AG09309 (cell line): ENCODE measurements around the gene SCAPER.

Experiments used
- DNase-seq: peaks from one replicate; pipeline ENCODE4 v3.0.0-alpha.2; 2010; ENCODE audit warnings: low read depth
- H3K4me3 ChIP-seq: 2 replicates; pipeline ENCODE4 v1.5.1; 2011; ENCODE audit warnings: mild to moderate bottlenecking, low read depth, low read length, moderate library complexity; ENCODE audit not compliant: control insufficient read depth
- CTCF ChIP-seq: IDR thresholded peaks from 2 replicates; pipeline ENCODE4 v1.5.1; 2011; ENCODE audit warnings: mild to moderate bottlenecking, low read depth, low read length, inconsistent platforms; ENCODE audit not compliant: insufficient read depth, control insufficient read depth; ENCODE audit errors: missing control alignments

The SCAPER gene

DNA sequence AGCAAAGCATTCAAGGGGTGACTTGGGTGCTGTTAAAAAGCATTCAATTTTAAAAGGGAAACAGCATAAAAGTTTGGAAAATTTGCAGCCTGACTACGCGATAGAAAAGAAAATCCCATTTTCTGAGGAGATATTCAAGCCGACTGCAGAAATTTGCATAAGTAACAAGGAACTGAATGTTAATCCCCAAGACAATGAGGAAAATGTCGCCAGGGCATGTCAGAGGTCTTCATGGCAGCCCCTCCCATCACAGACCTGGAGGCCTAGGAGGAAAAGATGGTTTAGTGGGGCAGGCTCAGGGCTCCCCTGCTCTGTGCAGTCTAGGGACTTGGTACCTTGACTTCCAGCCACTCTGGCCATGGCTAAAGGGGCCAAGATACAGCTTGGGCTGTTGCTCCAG lies 475.5 kb downstream of the SCAPER start:
- H3K4me3 ChIP-seq: no peak overlapping the region
- TF ChIP-seq CTCF: no peak
- no peak for DNase-seq

DNA sequence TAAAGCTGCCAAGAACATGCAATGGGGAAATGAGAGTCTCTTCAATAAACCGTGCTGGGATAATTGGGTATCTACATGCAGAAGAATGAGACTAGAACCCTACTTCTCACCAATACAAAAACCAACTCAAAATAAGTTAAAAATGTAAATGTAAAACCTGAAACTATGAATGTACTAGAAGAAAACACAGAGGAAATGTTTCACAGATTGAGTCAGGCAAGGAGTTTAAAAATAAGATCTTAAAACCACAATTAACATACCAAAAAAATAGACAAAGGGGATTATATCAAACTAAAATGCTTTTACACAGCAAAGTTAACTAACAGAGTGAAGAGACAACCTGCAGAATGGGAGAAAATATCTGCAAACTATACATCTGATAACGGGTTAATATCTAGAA lies 478.2 kb downstream of the SCAPER start:
- no peak for TF ChIP-seq CTCF
- no peak overlapping the region for H3K4me3 ChIP-seq
- no peak for DNase-seq

GRCh38 chr15:76418352-76419140 lies 486.6 kb downstream of the SCAPER start:
- DNase-seq: no peak
- no peak for TF ChIP-seq CTCF
- H3K4me3 ChIP-seq: no peak overlapping the region

DNA sequence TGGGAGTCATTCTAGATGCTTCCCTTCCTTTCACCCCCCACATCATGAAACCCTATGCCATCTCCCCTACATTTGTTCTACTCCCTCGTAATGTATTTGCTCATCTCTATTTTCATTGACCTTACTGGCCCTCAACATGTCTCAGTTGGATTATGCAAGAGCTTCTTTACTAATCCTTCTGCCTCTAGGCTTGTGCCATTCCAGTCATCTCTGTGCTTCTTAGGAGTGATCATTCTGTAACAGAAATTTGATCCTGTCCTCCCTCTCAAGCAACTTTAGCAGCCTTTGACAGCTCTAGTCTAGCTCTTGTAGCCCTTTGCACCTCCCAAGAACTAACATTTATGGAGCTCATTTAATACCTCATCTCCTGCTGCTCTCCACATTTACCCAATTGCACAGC lies 503.9 kb downstream of the SCAPER start:
- DNase-seq: peak; percentile 14
- no peak overlapping the region for H3K4me3 ChIP-seq
- no peak for TF ChIP-seq CTCF

GRCh38 chr15:76398317-76399104 lies 506.6 kb downstream of the SCAPER start:
- no peak for DNase-seq
- no peak for TF ChIP-seq CTCF
- H3K4me3 ChIP-seq: no peak overlapping the region

DNA sequence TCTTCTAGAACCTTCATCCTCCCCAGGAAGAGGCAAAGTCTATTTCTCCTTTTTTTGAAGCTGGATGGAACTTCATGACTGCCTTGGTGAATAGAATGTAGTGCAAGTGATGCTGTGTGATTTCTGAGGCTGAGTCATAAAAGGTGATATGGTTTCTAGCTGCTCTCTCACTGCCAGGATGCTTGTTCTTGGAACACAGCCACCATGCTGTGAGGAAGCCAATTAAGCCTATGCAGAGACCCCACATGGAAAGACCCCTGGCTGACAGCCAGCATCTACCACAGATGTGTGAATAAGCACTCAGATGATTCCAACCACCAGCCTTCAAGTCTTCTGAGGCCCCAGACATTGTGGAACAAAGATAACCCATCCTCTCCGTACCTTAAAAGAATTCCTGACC lies 511.5 kb downstream of the SCAPER start:
- no peak for DNase-seq
- no peak overlapping the region for H3K4me3 ChIP-seq
- TF ChIP-seq CTCF: no peak
